Fibroblast of skin of left quadriceps (primary cell): ENCODE measurements around the gene STRBP.
"Not testable (repeated sequence)": the region's sequence is repeated elsewhere in the genome, so short reads cannot be mapped to it uniquely, and the experiment has no call there.

Experiments
- DNase-seq, 2 experiments: peaks; one replicate each; pipeline ENCODE4 v3.0.0-alpha.2; 2013; ENCODE audit warnings: low read depth in 2 of 2

STRBP gene

GRCh38 chr9:123268465-123269259 lies at the start of gene STRBP:
Gene STRBP, minus strand, starts transcription at chr9:123268586. Its CDS starts 84,452 bp downstream, at chr9:123184134.
- DNase-seq: peak; percentile 37 to 52

DNA sequence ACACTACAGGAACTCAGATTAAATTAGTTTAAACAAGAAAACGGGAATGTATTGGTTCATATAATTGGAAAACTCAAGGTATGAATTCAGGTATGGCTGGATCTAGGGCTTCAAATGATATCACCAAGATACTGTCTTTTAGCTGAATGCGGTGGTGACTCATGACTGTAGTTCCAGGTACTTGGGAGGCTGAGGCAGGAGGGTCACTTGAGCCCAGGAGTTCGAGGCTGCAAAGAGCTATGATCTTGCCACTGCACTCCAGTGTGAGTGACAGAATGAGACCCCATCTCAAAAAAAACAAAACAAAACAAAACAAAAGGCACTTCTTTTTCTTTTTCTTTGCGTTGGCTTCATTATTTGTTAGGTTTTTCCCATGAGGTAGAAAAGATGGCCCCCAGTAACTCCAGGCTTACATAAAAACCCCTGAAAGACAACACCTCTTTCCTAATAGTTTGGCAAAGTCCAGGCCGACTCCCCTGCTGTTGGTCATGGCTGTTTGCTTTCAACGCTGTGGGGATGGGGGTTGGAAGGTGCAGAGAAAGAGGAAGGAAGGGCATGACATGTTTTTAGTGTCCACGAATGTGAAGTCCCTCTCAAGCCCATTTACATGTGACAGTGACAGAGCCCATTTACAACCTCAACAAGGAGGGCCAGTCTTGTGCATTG lies 47.8 kb upstream of the STRBP start:
- no peak for DNase-seq

DNA sequence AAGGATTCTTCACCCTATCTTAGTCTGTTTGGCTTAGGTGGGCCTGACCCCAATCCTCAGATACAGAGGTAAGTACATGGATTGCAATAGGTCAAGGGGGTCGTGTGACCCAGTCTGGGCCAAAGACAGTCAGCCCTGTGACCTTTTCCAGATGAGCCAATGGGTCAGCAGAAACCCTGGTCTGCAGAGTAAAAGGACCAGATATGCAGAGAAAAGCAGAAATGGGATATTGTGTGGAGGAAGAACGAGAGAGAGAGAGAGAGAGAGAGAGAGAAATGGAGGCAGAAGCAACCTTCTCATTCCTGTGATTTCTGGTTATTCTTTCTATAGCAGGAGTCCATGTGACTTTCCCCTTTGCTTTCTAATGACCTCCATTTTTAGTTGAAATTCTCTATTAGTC lies 47.2 kb upstream of the STRBP start:
- DNase-seq: no peak

DNA sequence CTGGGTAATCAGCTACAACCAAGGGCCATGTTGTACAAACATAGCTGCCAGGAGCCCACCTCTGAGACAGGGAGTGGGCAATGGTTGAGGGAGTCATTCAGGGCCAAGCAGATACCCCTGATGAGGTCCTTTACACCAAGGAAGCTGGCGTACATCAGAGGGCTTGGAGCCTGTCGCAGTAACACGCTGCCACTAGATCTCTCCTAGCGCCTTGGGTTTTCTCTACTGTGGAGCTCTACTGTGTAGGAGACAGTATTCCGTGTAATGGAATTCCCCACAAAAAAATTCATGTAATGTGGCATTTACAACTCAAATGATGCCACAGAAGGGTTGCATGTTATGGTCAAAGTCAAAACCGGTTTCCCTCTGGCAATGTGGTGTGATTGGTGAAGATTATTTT lies 46.2 kb upstream of the STRBP start:
- no peak for DNase-seq

DNA sequence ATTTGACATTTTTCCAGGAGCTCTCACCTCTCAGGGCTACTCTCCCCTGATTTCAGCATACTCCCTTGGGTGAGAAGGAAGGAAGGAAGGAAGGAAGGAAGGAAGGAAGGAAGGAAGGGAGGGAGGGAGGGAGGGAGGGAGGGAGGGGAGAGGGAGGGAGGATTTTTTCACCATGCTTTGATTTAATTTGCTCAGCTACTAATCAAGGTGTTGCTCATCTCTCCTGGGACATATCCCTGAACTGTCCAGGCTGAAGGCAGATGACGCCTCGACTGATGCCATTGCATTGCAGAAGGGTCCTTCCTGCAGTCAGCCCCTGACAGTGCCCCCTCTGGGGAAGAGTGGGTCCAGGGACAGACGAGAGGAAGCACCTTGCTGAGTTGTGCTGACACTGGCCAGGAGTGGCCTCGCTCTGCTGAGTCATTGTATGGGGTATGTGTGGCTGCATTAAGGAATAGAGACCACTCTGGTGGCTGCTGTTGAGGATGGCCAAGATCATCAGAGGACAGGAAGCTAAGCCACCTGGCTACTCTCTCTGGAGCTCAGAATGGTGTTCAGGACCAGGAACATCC lies 44.0 kb upstream of the STRBP start:
- no peak for DNase-seq

- no peak for DNase-seq
Observed at GRCh38 chr9:123311250-123311752, 42.9 kb upstream of the STRBP start.

GRCh38 chr9:123310551-123311249 lies 42.3 kb upstream of the STRBP start:
- DNase-seq: no peak

DNA sequence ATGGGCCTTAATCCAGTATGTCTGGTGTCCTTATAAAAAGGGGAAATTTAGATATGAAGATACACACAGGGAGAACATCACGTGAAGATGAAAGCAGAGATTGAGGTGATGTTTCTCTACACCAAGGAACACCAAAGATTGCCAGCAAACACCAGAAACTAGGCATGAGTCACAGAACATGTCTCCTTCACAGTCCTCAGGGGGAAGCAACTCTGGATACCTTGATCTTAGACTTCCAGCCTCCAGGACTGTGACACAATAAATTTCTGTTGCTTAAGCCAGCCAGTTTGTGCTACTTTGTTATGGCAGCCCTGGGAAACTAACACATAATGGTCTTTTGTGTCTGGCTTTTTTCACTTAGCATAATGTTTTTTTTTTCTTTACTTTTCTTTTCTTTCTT lies 41.2 kb upstream of the STRBP start:
- DNase-seq: no peak

- no peak for DNase-seq
Observed at GRCh38 chr9:123305879-123306278, 37.5 kb upstream of the STRBP start.

DNA sequence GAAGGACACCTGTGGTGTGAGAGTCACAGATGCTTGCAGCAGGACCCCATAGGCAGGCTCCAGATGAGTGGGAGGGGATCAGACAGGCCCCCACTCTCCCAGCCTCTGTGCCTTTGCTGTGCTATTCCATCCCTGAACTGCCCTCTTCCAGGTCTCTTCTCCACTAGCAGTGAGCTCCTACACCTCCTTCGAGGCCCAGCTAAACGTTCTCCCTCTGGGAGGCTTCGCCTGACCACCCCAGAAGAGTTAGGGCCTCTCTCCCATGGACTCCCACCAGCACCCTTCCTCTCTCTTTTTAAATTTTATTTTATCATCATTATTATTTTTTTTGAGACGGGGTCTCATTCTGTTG lies 35.9 kb upstream of the STRBP start:
- DNase-seq: no peak

DNA sequence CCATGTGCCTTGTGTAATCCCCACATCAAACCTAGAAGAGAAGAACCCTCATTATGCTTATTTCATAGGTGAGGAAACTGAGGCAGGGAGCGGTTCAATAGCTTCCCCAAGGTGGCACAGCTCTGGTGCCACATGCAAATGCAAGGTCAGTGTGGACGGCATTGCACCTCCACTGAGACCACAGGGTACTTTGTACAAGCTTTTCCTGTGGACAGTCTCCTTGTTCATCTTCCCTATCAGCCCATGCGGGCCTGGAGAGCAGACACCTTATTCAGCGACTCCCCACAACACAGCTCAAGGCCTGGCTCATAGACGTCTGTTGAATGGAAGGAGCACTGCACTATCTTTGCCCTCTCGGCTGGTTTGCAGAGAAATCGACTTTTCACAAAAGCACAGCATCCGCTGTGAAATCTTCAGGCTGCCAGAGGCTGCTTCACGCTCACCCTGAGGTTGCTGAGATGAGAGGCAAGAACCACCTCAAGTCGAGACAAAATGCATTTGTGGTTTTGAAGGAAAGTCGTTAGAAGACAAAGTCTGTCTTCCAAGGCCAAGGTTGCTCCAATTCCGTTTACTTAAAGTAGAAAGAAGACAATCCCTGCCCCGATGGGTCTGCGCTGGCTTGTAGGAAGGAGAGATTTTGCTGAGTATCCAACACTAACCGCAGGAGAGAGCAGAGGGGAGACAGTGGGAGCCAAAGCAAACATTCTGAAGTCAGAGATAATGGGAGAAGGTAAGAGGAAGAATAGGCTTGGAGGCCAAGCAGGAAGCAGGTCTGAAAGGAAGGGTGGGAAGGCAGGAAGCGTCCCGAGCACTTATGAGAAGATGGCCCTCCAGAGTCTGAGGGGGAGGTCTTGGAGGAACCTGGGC lies 34.2 kb upstream of the STRBP start:
- DNase-seq: no peak

GRCh38 chr9:123301936-123302335 lies 33.5 kb upstream of the STRBP start:
- DNase-seq: not testable (repeated sequence)

GRCh38 chr9:123300554-123300953 lies 32.2 kb upstream of the STRBP start:
- no peak for DNase-seq

GRCh38 chr9:123299558-123300126 lies 31.3 kb upstream of the STRBP start:
- no peak for DNase-seq

- DNase-seq: no peak
Observed at GRCh38 chr9:123296174-123296573, 27.8 kb upstream of the STRBP start.

DNA sequence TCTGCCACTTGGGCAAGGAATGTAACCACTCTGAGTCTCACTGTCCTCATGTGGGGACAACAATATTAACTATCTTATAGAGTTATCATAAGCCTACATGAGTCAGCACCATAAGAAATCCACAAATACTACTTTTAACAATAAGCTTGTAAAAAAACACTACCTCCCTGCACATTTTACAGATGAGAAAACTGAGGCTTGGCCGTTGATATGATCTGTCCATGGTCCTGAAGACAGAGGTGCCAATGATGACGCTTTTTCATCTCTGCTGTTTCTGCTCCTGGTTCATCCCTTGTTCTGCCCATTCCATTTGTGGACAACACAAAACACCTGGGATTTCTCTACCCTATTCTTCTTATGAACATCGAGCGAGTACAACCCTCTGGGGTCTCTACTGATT lies 23.4 kb upstream of the STRBP start:
- no peak for DNase-seq

- DNase-seq: no peak
Observed at GRCh38 chr9:123290764-123291163, 22.4 kb upstream of the STRBP start.

DNA sequence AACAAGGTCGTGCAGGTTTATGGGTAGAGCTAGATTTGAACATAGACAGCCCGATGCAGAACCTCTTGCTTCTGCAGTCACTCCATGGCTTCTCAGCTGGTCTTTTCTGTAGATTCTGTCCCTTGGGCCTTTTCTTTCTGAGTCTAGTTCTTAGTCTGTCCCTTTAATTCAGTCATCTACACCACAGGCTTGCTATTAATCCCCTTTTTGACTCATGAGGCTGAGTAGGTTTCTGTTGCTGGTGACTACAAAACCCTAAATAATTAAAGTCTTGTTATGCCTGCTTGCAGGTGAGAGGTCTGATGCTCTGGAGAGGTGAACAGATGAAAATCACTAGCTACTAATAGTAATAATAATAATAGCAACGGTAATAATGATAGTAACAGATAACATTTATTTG lies 19.3 kb upstream of the STRBP start:
- DNase-seq: no peak

DNA sequence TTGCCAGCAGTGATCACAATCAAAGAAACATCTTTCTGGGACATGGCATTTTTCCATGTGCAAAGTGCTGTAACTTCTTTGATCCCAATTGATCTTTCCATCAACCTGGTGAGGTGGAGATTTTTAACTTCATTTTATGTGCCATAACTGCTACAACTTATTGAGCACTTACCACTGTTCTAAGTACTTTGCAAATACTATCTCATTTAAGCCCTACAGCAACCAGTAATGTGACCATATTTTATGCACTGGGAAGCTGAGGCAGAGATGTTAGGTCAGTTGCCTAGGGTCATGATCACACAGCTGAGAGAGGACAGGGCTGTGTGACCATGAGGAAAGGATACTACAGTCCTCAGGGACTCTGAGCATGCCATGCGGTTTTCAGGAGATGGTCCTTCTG lies 17.9 kb upstream of the STRBP start:
- DNase-seq: no peak

DNA sequence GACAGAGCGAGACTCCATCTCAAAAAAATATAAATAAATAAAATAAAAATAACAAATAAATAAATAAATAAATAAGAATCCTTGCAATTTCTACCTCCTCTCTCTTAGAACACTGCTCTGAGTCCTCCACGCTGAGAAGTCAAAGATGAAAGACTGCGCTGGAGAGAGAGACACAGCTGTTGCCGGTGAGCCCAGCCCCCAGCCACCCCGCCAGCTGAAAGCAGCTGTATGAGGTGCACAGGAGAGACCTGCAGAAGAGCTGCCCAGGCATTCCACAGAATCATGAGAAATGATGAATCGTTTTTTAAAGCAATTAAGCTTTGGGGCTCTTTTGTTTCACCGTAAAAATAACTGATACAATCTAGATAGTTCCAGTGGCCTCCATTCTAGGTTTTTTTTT lies 16.3 kb upstream of the STRBP start:
- no peak for DNase-seq

- DNase-seq: no peak
Observed at GRCh38 chr9:123283455-123283854, 15.1 kb upstream of the STRBP start.
